K562 (cell line): ENCODE data around the gene SART3. TPM values are rescaled to one million over a fixed set of nuclear protein-coding genes. Genes with fewer than 3 reads are reported as not detected.

Experiments used
- CHD7 ChIP-seq: fragments of 200-600 bp; sonication (generic); IDR thresholded peaks from one replicate; pipeline ENCODE4 v1.6.1; 2012; ENCODE audit warnings: mild to moderate bottlenecking, low read depth, low read length, inconsistent platforms
- HDAC3 ChIP-seq: fragments of 450-650 bp; IDR thresholded peaks from 2 replicates; pipeline ENCODE4 v1.6.1; 2018; ENCODE audit warnings: borderline replicate concordance, mild to moderate bottlenecking, moderate library complexity; ENCODE audit not compliant: partially characterized antibody
- NFXL1 ChIP-seq: fragments of 450-650 bp; formaldehyde crosslinking; IDR thresholded peaks from 2 replicates; pipeline ENCODE4 v1.4.0; 2021; ENCODE audit warnings: mild to moderate bottlenecking
- NR2C2 ChIP-seq, 2 experiments: fragments of 200-800 bp in 1 of 2; sonication (Bioruptor generic) in 1 of 2; sonication (generic) in 1 of 2; formaldehyde crosslinking in 1 of 2; IDR thresholded peaks; 2 replicates each; pipeline versions ENCODE4 v1.6.1 to v1.8.0; 2016 to 2022; ENCODE audit warnings: mild to moderate bottlenecking in 1 of 2, missing compliant biosample characterization in 1 of 2, missing genetic modification characterization in 1 of 2, missing genetic modification reagents in 1 of 2
- PHB2 ChIP-seq: fragments of 450-650 bp; IDR thresholded peaks from 2 replicates; pipeline ENCODE4 v1.6.1; 2017; ENCODE audit warnings: low read depth
- SMARCC2 ChIP-seq: fragments of 450-650 bp; IDR thresholded peaks from 2 replicates; pipeline ENCODE4 v1.6.1; 2017; ENCODE audit warnings: antibody characterized with exemption, moderate library complexity, mild to moderate bottlenecking, low read depth
- TAF1 ChIP-seq: IDR thresholded peaks from 2 replicates; pipeline ENCODE4 v1.6.1; 2011; ENCODE audit warnings: mild to moderate bottlenecking, low read length, moderate library complexity; ENCODE audit not compliant: insufficient read depth, control insufficient read depth, severe bottlenecking; ENCODE audit errors: extremely low read depth
- TRIM25 ChIP-seq: fragments of 450-650 bp; IDR thresholded peaks from 2 replicates; pipeline ENCODE4 v1.7.0; 2016; ENCODE audit warnings: borderline replicate concordance
- USF1 ChIP-seq: sonication (generic); formaldehyde crosslinking; IDR thresholded peaks from 2 replicates; pipeline ENCODE4 v1.9.0; 2022; ENCODE audit warnings: mild to moderate bottlenecking, missing genetic modification reagents
- XRCC3 ChIP-seq: fragments of 450-650 bp; IDR thresholded peaks from 2 replicates; pipeline ENCODE4 v1.6.1; 2017; ENCODE audit warnings: mild to moderate bottlenecking, moderate library complexity
- ZNF589 ChIP-seq: fragments of 200-800 bp; sonication (Bioruptor generic); IDR thresholded peaks from 2 replicates; pipeline ENCODE4 v1.6.1; 2016; ENCODE audit warnings: low read depth, missing genetic modification characterization, missing compliant biosample characterization
- polyA plus RNA-seq, 8 experiments: library from polyadenylated mRNA; depleted of rRNA in 4 of 8; stranded (reverse) in 5 of 8; unstranded in 3 of 8; fragments of >200 nt; fragmentation: Nextera tagmentation in 2 of 8; fragmentation: Illumina TruSeq in 1 of 8; extraction: Ambion mirVana in 2 of 8; extraction: Trizol in 1 of 8; gene quantifications; 2 replicates each; pipeline versions ENCODE4 v1.2.1 to v1.2.3, GENCODE V29; 2011 to 2014; ENCODE audit warnings: inconsistent platforms in 1 of 8, missing spikeins in 1 of 8
- total RNA-seq, 7 experiments: library from RNA; depleted of rRNA in 6 of 7; stranded (reverse); fragments of >200 nt in 6 of 7; fragmentation: Illumina TruSeq in 2 of 7; extraction: Trizol in 2 of 7; gene quantifications; 2 replicates each; pipeline versions ENCODE4 v1.2.1 to v1.2.3, GENCODE V29; 2011 to 2021; ENCODE audit warnings: low replicate concordance in 1 of 7

SART3 gene
- total and polyA plus RNA-seq, 9 of the 15 experiments (the other 6 are each of a cell fraction or from before 2014, with no cell fraction given) = 8.9 to 167 (median 56.7) TPM

DNA sequence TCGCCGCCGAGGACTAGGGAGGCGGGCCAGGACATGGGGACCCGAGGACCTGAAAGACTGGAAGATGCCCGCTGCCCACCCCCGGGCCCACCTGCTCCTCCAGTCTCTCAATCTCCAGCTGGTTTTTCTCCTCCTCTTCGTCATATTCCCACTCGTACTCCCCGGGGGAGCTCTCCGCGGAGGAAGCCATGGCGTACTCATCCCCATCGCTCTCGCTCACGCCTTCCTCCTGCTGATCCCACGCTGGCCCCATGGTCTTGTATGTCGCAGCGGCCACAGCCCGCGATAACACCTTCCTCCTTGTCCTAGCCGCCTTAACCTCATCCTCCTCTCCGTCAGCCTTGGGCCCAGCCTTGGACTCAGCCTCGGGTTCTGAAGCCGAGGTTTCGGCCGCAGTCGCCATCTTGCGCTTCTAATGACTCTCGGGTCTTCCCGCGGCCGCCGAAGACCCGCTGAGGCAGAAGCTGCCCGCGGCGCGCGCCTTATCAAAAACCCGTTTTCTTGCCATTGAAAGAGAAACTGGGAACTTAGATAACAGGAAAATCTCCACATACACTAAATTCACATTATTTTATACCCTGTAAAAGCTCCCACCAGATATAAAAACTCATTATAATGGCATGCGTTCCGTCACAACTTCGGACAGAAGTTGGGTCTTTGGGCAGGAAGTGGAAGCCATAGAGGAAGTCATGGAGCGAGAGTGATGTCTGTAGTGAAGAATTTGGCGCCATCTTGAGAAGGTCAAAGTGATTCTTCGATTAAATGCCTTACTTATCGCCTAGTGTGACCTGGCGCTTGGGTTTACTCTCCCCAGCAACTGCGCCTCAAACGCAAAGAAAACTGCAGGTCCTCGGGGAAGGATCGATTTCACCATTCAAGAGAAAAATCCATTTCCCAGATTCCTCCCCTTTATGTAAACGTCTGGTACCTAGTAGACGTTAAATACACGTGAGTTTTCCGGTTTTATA lies at the start of gene SART3 (continued):
- TF ChIP-seq PHB2 = no peak
- no peak for TF ChIP-seq NFXL1 (CRISPR knock-in tag)
- TF ChIP-seq TRIM25 = no peak
- TF ChIP-seq HDAC3 = peak; percentile 54
- TF ChIP-seq USF1 (CRISPR knock-in tag) = no peak
- TF ChIP-seq XRCC3 = no peak
- TF ChIP-seq NR2C2 (CRISPR knock-in tag; IDR thresholded peaks at IDR 0.05) = 0 out of 2 replicates have a peak, but pooled peaks have one; percentile 15
- TF ChIP-seq NR2C2 (tag; IDR thresholded peaks at IDR 0.05) = peak; percentile 72; the same call in 1 of the 2 replicates
- TF ChIP-seq TAF1 = peak; percentile 94
- no peak for TF ChIP-seq CHD7
- TF ChIP-seq SMARCC2 = no peak
- no peak for TF ChIP-seq ZNF589
